Measurements from ENCODE around the gene KRTAP22-2.
A peak's percentile ranks its signal among the peaks of the same experiment; 100 is the strongest.

The KRTAP22-2 gene

GRCh38 chr21:30628109-30628508, 37.9 kb upstream of the KRTAP22-2 start:
- Histone ChIP-seq H3K9ac (ENCODE audit: low read depth, low read length, poor library complexity) (no peak overlapping the region), H2AFZ (ENCODE audit: low read length) (no peak overlapping the region), H2BK5ac (ENCODE audit: low read length) (no peak overlapping the region), H3K27ac (replicated peaks; ENCODE audit: low read length) (no peak overlapping the region), H2BK12ac (ENCODE audit: low read length) (no peak overlapping the region), H3K23ac (ENCODE audit: low read depth, low read length, poor library complexity) (no peak overlapping the region), H2BK120ac (ENCODE audit: low read depth, low read length) (no peak overlapping the region), H4K8ac (ENCODE audit: low read depth, low read length) (no peak overlapping the region), H2AK5ac (ENCODE audit: low read depth, low read length) (no peak overlapping the region), H4K91ac (ENCODE audit: low read depth, low read length, poor library complexity) (no peak overlapping the region), H3K79me1 (ENCODE audit: low read depth, low read length) (no peaks in the 10 kb centered on the region), H3K4me3 (ENCODE audit: low read length in 2 of 2) (no peak overlapping the region), H3K27me3 (ENCODE audit: control insufficient read depth in 3 of 3, insufficient read depth in 3 of 3, low read depth in 1 of 3, low read length in 3 of 3) (no peaks in the 10 kb centered on the region), H3K4me2 (ENCODE audit: insufficient read depth, low read length, poor library complexity, severe bottlenecking) (no peak overlapping the region), H3K4ac (ENCODE audit: low read length) (no peak overlapping the region), H3K36me3 (replicated peaks in 1 of 2; ENCODE audit: control insufficient read depth in 2 of 2, insufficient read depth in 2 of 2, low read length in 2 of 2) (no peaks in the 10 kb centered on the region), H3K18ac (ENCODE audit: low read length) (no peak overlapping the region), H2BK15ac (ENCODE audit: low read length) (no peak overlapping the region), H3K9me3 (replicated peaks in 1 of 2; ENCODE audit: control insufficient read depth in 2 of 2, insufficient read depth in 1 of 2, low read depth in 1 of 2, low read length in 2 of 2) (peaks cover 0 to 2% of the 10 kb centered on the region in 2 donors), H3K14ac (ENCODE audit: low read length) (no peak overlapping the region), H3K4me1 (ENCODE audit: control insufficient read depth in 2 of 2, insufficient read depth in 1 of 2, low read depth in 1 of 2, low read length in 2 of 2) (no peaks in the 10 kb centered on the region)
- no peak for DNase-seq (ENCODE audit: low spot score)
- WGBS, 2 donors (ENCODE audit: extremely low coverage in 2 of 2, insufficient read length in 2 of 2, insufficient replicate concordance in 1 of 2), result no CpG with 5 or more reads among the region's 4 CpGs

GRCh38 chr21:30625449-30626165, 35.4 kb upstream of the KRTAP22-2 start:
- Histone ChIP-seq H3K9me3 (replicated peaks in 1 of 2; ENCODE audit: control insufficient read depth in 2 of 2, insufficient read depth in 1 of 2, low read depth in 1 of 2, low read length in 2 of 2) (peaks cover 0 to 2% of the 10 kb centered on the region in 2 donors), H2AK5ac (ENCODE audit: low read depth, low read length) (no peak overlapping the region), H3K27me3 (ENCODE audit: control insufficient read depth in 3 of 3, insufficient read depth in 3 of 3, low read depth in 1 of 3, low read length in 3 of 3) (no peaks in the 10 kb centered on the region), H3K23ac (ENCODE audit: low read depth, low read length, poor library complexity) (no peak overlapping the region), H2BK15ac (ENCODE audit: low read length) (no peak overlapping the region), H3K27ac (replicated peaks; ENCODE audit: low read length) (no peak overlapping the region), H2AFZ (ENCODE audit: low read length) (no peak overlapping the region), H3K18ac (ENCODE audit: low read length) (no peak overlapping the region), H2BK5ac (ENCODE audit: low read length) (no peak overlapping the region), H3K14ac (ENCODE audit: low read length) (no peak overlapping the region), H3K79me1 (ENCODE audit: low read depth, low read length) (no peaks in the 10 kb centered on the region), H4K91ac (ENCODE audit: low read depth, low read length, poor library complexity) (no peak overlapping the region), H2BK12ac (ENCODE audit: low read length) (no peak overlapping the region), H3K4ac (ENCODE audit: low read length) (no peak overlapping the region), H2BK120ac (ENCODE audit: low read depth, low read length) (no peak overlapping the region), H3K4me1 (ENCODE audit: control insufficient read depth in 2 of 2, insufficient read depth in 1 of 2, low read depth in 1 of 2, low read length in 2 of 2) (no peaks in the 10 kb centered on the region), H4K8ac (ENCODE audit: low read depth, low read length) (no peak overlapping the region), H3K4me2 (ENCODE audit: insufficient read depth, low read length, poor library complexity, severe bottlenecking) (no peak overlapping the region), H3K9ac (ENCODE audit: low read depth, low read length, poor library complexity) (no peak overlapping the region), H3K36me3 (replicated peaks in 1 of 2; ENCODE audit: control insufficient read depth in 2 of 2, insufficient read depth in 2 of 2, low read length in 2 of 2) (no peaks in the 10 kb centered on the region), H3K4me3 (ENCODE audit: low read length in 2 of 2) (no peak overlapping the region)
- DNase-seq (ENCODE audit: low spot score), result no peak
- no CpG with 5 or more reads among the region's 4 CpGs for WGBS, 2 donors (ENCODE audit: extremely low coverage in 2 of 2, insufficient read length in 2 of 2, insufficient replicate concordance in 1 of 2)

GRCh38 chr21:30623362-30623761, 33.2 kb upstream of the KRTAP22-2 start:
- no peak overlapping the region for H3K14ac ChIP-seq (ENCODE audit: low read length)
- no peak overlapping the region for H3K18ac ChIP-seq (ENCODE audit: low read length)
- H4K8ac ChIP-seq (ENCODE audit: low read depth, low read length), result no peak overlapping the region
- H2BK12ac ChIP-seq (ENCODE audit: low read length), result no peak overlapping the region
- H2BK15ac ChIP-seq (ENCODE audit: low read length), result no peak overlapping the region
- H2BK5ac ChIP-seq (ENCODE audit: low read length), result no peak overlapping the region
- no peaks in the 10 kb centered on the region for H3K79me1 ChIP-seq (ENCODE audit: low read depth, low read length)
- no peak overlapping the region for H4K91ac ChIP-seq (ENCODE audit: low read depth, low read length, poor library complexity)
- no CpG with 5 or more reads among the region's 3 CpGs for WGBS, 2 donors (ENCODE audit: extremely low coverage in 2 of 2, insufficient read length in 2 of 2, insufficient replicate concordance in 1 of 2)
- peaks cover 0 to 2% of the 10 kb centered on the region in 2 donors for H3K9me3 ChIP-seq (replicated peaks in 1 of 2; ENCODE audit: control insufficient read depth in 2 of 2, insufficient read depth in 1 of 2, low read depth in 1 of 2, low read length in 2 of 2)
- H2BK120ac ChIP-seq (ENCODE audit: low read depth, low read length), result no peak overlapping the region
- no peak overlapping the region for H2AK5ac ChIP-seq (ENCODE audit: low read depth, low read length)
- no peaks in the 10 kb centered on the region for H3K4me1 ChIP-seq (ENCODE audit: control insufficient read depth in 2 of 2, insufficient read depth in 1 of 2, low read depth in 1 of 2, low read length in 2 of 2)
- no peak for DNase-seq (ENCODE audit: low spot score)
- H3K27ac ChIP-seq (replicated peaks; ENCODE audit: low read length), result no peak overlapping the region
- no peak overlapping the region for H3K23ac ChIP-seq (ENCODE audit: low read depth, low read length, poor library complexity)
- H3K4me2 ChIP-seq (ENCODE audit: insufficient read depth, low read length, poor library complexity, severe bottlenecking), result no peak overlapping the region
- H3K4me3 ChIP-seq (ENCODE audit: low read length in 2 of 2), result peak overlapping the region in 1 of 2 donors; percentile 36
- no peaks in the 10 kb centered on the region for H3K36me3 ChIP-seq (replicated peaks in 1 of 2; ENCODE audit: control insufficient read depth in 2 of 2, insufficient read depth in 2 of 2, low read length in 2 of 2)
- no peak overlapping the region for H2AFZ ChIP-seq (ENCODE audit: low read length)
- no peak overlapping the region for H3K9ac ChIP-seq (ENCODE audit: low read depth, low read length, poor library complexity)
- H3K27me3 ChIP-seq (ENCODE audit: control insufficient read depth in 3 of 3, insufficient read depth in 3 of 3, low read depth in 1 of 3, low read length in 3 of 3), result no peaks in the 10 kb centered on the region
- H3K4ac ChIP-seq (ENCODE audit: low read length), result no peak overlapping the region

- H3K79me1 ChIP-seq (ENCODE audit: low read depth, low read length), result no peaks in the 10 kb centered on the region
- no peak within 1 kb of the TSS for H3K4me3 ChIP-seq (ENCODE audit: low read length in 2 of 2)
- no peak within 1 kb of the TSS for H3K27ac ChIP-seq (replicated peaks; ENCODE audit: low read length)
- H3K4ac ChIP-seq (ENCODE audit: low read length), result no peak within 1 kb of the TSS
- no peak within 1 kb of the TSS for H3K23ac ChIP-seq (ENCODE audit: low read depth, low read length, poor library complexity)
- H3K9me3 ChIP-seq (replicated peaks in 1 of 2; ENCODE audit: control insufficient read depth in 2 of 2, insufficient read depth in 1 of 2, low read depth in 1 of 2, low read length in 2 of 2), result peaks cover 0 to 2% of the 10 kb centered on the region in 2 donors
- H3K4me1 ChIP-seq (ENCODE audit: control insufficient read depth in 2 of 2, insufficient read depth in 1 of 2, low read depth in 1 of 2, low read length in 2 of 2), result no peaks in the 10 kb centered on the region
- no peak within 1 kb of the TSS for H2BK12ac ChIP-seq (ENCODE audit: low read length)
- no peak within 1 kb of the TSS for H2AK5ac ChIP-seq (ENCODE audit: low read depth, low read length)
- H2BK15ac ChIP-seq (ENCODE audit: low read length), result no peak within 1 kb of the TSS
- no peak for DNase-seq (ENCODE audit: low spot score)
- no peaks in the 10 kb centered on the region for H3K27me3 ChIP-seq (ENCODE audit: control insufficient read depth in 3 of 3, insufficient read depth in 3 of 3, low read depth in 1 of 3, low read length in 3 of 3)
- no peaks in the 10 kb centered on the region for H3K36me3 ChIP-seq (replicated peaks in 1 of 2; ENCODE audit: control insufficient read depth in 2 of 2, insufficient read depth in 2 of 2, low read length in 2 of 2)
- no peak within 1 kb of the TSS for H2BK5ac ChIP-seq (ENCODE audit: low read length)
- H2BK120ac ChIP-seq (ENCODE audit: low read depth, low read length), result no peak within 1 kb of the TSS
- H3K9ac ChIP-seq (ENCODE audit: low read depth, low read length, poor library complexity), result no peak within 1 kb of the TSS
- WGBS, 2 donors (ENCODE audit: extremely low coverage in 2 of 2, insufficient read length in 2 of 2, insufficient replicate concordance in 1 of 2), result no CpG with 5 or more reads among the region's 3 CpGs
- no peak within 1 kb of the TSS for H4K91ac ChIP-seq (ENCODE audit: low read depth, low read length, poor library complexity)
- no peak within 1 kb of the TSS for H3K14ac ChIP-seq (ENCODE audit: low read length)
- H4K8ac ChIP-seq (ENCODE audit: low read depth, low read length), result no peak within 1 kb of the TSS
- H3K4me2 ChIP-seq (ENCODE audit: insufficient read depth, low read length, poor library complexity, severe bottlenecking), result no peak within 1 kb of the TSS
- H2AFZ ChIP-seq (ENCODE audit: low read length), result no peak within 1 kb of the TSS
- no peak within 1 kb of the TSS for H3K18ac ChIP-seq (ENCODE audit: low read length)
These were observed 30.3 kb upstream of the KRTAP22-2 start, which contains the start of gene KRTAP20-4 for GRCh38 chr21:30620522-30620921. TSS of gene KRTAP20-4 (plus strand) at chr21:30620627.
